Measurements from ENCODE around the gene NUS1. TPM values are rescaled to one million over a fixed set of nuclear protein-coding genes. Genes with fewer than 3 reads are reported as not detected.

Gene NUS1
- total and polyA plus RNA-seq, 9 of the 15 experiments (the other 6 are each of a cell fraction or from before 2014, with no cell fraction given), result 16.3 to 53.7 (median 26.4) TPM

- TF ChIP-seq, protein P1, sequence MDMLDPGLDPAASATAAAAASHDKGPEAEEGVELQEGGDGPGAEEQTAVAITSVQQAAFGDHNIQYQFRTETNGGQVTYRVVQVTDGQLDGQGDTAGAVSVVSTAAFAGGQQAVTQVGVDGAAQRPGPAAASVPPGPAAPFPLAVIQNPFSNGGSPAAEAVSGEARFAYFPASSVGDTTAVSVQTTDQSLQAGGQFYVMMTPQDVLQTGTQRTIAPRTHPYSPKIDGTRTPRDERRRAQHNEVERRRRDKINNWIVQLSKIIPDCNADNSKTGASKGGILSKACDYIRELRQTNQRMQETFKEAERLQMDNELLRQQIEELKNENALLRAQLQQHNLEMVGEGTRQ (CRISPR knock-in tag; IDR thresholded peaks at IDR 0.05), result peak; percentile 77
- TF ChIP-seq BRD9 (IDR thresholded peaks at IDR 0.05; ENCODE audit: low read depth, partially characterized antibody) (peak; percentile 50), EP400 (IDR thresholded peaks at IDR 0.05) (peak; percentile 98), MTA3 (IDR thresholded peaks at IDR 0.05; ENCODE audit: borderline replicate concordance) (peak; percentile 73; the same call in 1 of the 2 replicates), TEAD1 (CRISPR knock-in tag; IDR thresholded peaks at IDR 0.05) (peak; percentile 50 to 88; a peak in 2 of 4 replicates), GABPB1 (CRISPR knock-in tag; IDR thresholded peaks at IDR 0.05) (peak; percentile 91), MCM3 (IDR thresholded peaks at IDR 0.05) (no peak), TBL1XR1 (IDR thresholded peaks at IDR 0.05; ENCODE audit: low read length in 2 of 2) (peak in 1 of 2 experiments; percentile 65; a peak in 2 of 4 replicates), MYC (IDR thresholded peaks at IDR 0.05; ENCODE audit: low read depth, low read length) (peak; percentile 96), MYC (CRISPR knock-in tag; IDR thresholded peaks at IDR 0.05; ENCODE audit: borderline replicate concordance, low read depth) (no peak), ATF7 (IDR thresholded peaks at IDR 0.05) (peak; percentile 81), TFAP4 (CRISPR knock-in tag; IDR thresholded peaks at IDR 0.05; ENCODE audit: borderline replicate concordance) (peak; percentile 79), KLF13 (tag; IDR thresholded peaks at IDR 0.05; ENCODE audit: borderline replicate concordance, low read depth) (no peak), TAF1 (IDR thresholded peaks at IDR 0.05; ENCODE audit: control insufficient read depth, extremely low read depth, insufficient read depth, low read length, severe bottlenecking) (peak; percentile 80), TRIM28 (IDR thresholded peaks at IDR 0.05) (peak; percentile 55; the same call in 1 of the 2 replicates), HDAC2 (IDR thresholded peaks at IDR 0.05) (peak; percentile 80), ZKSCAN1 (IDR thresholded peaks at IDR 0.05; ENCODE audit: low read depth, low read length) (no peak), MBD2 (IDR thresholded peaks at IDR 0.05; ENCODE audit: borderline replicate concordance, low read depth) (peak; percentile 60), NUFIP1 (IDR thresholded peaks at IDR 0.05; ENCODE audit: partially characterized antibody) (no peak), FOXK1 (CRISPR knock-in tag; IDR thresholded peaks at IDR 0.05; ENCODE audit: borderline replicate concordance) (0 out of 2 replicates have a peak, but pooled peaks have one; percentile 49), FOXK2 (conservative IDR thresholded peaks at IDR 0.05 in 1 of 2, IDR thresholded peaks at IDR 0.05 in 1 of 2; ENCODE audit: low read depth in 2 of 2) (peak; percentile 33 to 50; a peak in 2 of 4 replicates), ARHGAP35 (IDR thresholded peaks at IDR 0.05; ENCODE audit: partially characterized antibody) (no peak), LARP7 (IDR thresholded peaks at IDR 0.05) (no peak), HMGXB4 (CRISPR knock-in tag; IDR thresholded peaks at IDR 0.05) (peak; percentile 58; the same call in 1 of the 2 replicates), TARDBP (IDR thresholded peaks at IDR 0.05) (peak; percentile 64; the same call in 1 of the 2 replicates)
- TF ChIP-seq, protein P2, sequence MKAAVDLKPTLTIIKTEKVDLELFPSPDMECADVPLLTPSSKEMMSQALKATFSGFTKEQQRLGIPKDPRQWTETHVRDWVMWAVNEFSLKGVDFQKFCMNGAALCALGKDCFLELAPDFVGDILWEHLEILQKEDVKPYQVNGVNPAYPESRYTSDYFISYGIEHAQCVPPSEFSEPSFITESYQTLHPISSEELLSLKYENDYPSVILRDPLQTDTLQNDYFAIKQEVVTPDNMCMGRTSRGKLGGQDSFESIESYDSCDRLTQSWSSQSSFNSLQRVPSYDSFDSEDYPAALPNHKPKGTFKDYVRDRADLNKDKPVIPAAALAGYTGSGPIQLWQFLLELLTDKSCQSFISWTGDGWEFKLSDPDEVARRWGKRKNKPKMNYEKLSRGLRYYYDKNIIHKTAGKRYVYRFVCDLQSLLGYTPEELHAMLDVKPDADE (conservative IDR thresholded peaks at IDR 0.05; ENCODE audit: control insufficient read depth, low read depth, low read length), result peak; percentile 79
Observed at GRCh38 chr6:117674991-117675657, at the start of gene NUS1 (continued).
